Skin epidermis (tissue), 12 donors: ENCODE data around the gene ZNF770.
"Not testable (repeated sequence)": the region's sequence is repeated elsewhere in the genome, so short reads cannot be mapped to it uniquely, and the experiment has no call there.

Experiments used
- H3K27ac ChIP-seq, 21 experiments: fragments of 200-600 bp; sonication (generic) in 11 of 21; one replicate each; pipeline ENCODE4 v1.5.0; 2020; ENCODE audit warnings: mild to moderate bottlenecking in 3 of 21, inconsistent platforms in 2 of 21, moderate library complexity in 2 of 21
- H3K4me3 ChIP-seq, 7 experiments: fragments of 200-600 bp; sonication (generic) in 2 of 7; one replicate each; pipeline ENCODE4 v1.5.0; 2020; ENCODE audit warnings: inconsistent platforms in 2 of 7, mild to moderate bottlenecking in 2 of 7, moderate library complexity in 1 of 7

Gene ZNF770

DNA sequence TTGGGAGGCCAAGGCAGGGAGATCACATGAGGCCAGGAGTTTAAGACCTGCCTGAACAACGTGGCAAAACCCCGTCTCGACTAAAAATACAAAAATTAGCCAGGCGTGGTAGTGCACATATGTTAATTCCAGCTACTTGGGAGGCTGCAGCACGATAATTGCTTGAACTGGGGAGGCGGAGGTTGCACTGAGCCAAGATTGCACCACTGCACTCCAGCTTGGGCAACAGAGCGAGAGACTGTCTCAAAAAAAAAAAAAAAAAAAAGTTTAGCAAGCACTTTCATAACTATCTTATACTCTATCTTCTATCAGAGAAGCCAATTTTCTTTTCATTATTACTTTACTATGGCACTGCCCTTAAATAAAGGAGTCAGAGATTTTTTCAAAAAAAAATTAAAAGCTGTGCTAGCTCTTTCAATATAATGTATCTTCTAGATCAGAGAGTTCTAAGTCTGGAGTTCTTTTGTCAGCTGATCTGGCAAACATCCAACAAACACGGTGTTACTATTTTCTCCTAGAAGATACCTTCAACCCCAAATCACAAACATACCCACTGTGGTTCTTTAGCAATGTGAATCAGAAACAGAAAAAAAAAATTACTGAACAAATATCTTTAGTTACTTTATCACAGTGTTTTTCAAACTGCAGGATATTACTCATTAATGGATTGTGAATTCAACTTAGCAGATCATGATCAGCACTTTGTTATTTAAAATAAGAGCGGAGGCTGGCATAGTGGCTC is 3.0 kb downstream of the ZNF770 start:
- Histone ChIP-seq H3K4me3 (peak overlapping the region in 3 of 7 experiments; percentile 81 to 87 (median 86)), H3K27ac (peak overlapping the region in 12 of 21 experiments; percentile 0 to 99 (median 30))

DNA sequence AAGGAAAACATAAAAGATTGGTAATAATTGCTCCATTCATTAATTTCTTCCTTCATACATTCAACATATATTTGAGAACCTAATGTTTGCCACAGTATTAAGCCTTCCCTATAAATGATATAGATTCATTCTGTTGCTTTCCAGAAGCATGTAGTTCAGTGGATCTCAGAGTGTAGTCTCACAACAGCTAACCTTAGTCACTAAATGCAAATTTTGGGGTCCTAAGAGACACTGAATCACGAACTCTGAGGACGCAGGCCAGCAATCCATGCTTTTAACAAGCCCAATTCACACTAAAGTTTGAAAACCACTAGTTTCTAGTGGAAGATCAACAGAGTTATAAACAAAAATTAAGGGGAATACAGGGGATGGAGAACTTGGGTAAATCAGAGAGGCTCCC is 11.3 kb downstream of the ZNF770 start:
- no peak overlapping the region for H3K4me3 ChIP-seq
- H3K27ac ChIP-seq, result no peak overlapping the region

DNA sequence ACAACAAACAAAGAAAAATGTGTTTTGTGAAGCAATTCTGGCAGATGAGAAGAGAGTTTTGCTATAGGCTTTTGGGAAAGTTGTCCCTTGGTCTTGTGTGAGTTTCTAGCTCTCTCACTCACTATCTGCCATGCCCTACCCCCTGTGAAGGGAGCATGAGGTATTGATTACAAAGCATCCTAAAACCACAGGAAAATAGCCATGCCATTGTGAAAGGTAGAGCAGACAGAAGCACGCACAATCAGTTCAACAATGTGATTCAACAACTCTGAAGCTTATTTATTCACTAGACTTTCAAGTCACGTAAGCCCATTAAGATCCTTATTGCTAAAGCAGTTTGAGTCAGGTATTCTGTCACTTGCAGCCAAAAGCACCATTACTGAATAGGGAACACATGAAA is 12.0 kb downstream of the ZNF770 start:
- no peak overlapping the region for H3K27ac ChIP-seq
- H3K4me3 ChIP-seq, result no peak overlapping the region

DNA sequence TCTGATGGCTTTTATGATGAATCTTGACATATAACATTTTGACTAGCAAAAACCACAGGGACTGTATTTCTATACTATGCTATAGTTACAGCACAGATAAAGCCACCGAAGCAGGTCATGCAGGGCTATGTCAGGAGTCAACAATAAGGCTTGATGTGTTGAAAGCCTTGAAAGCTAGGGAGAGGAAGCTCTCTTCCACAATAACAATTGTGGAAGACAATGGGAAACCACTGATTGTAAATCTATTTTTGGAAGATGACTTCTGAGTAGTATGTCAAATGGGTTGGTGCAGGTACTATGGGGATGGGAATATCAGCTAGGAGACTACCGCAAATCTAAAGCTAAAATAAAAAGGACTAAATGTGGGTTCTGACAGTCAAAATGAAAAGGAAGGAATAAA is 14.6 kb downstream of the ZNF770 start:
- Histone ChIP-seq H3K27ac (no peak overlapping the region), H3K4me3 (no peak overlapping the region)

DNA sequence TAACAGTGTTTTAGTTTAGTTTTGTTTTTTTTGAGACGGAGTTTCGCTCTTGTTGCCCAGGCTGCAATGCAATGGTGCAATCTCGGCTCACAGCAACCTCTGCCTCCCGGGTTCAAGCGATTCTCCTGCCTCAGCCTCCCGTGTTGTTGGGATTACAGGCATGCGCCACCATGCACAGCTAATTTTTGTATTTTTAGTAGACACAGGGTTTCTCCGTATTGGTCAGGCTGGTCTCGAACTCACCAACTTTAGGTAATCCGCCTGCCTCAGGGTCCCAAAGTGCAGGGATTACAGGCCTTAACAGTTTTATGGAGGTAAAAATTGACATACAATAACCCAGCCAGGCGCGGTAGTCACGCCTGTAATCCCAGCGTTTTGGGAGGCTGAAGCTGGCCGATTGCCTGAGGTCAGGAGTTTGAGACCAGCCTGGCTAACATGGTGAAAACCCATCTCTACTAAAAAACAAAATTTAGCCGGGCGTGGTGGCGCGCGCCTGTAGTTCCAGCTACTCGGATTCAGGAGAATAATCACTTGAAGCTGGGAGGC is 17.9 kb downstream of the ZNF770 start:
- H3K4me3 ChIP-seq, result peak overlapping the region; percentile 71 to 96 (median 86)
- H3K27ac ChIP-seq, result peak overlapping the region in 17 of 21 experiments; percentile 8 to 91 (median 85)

DNA sequence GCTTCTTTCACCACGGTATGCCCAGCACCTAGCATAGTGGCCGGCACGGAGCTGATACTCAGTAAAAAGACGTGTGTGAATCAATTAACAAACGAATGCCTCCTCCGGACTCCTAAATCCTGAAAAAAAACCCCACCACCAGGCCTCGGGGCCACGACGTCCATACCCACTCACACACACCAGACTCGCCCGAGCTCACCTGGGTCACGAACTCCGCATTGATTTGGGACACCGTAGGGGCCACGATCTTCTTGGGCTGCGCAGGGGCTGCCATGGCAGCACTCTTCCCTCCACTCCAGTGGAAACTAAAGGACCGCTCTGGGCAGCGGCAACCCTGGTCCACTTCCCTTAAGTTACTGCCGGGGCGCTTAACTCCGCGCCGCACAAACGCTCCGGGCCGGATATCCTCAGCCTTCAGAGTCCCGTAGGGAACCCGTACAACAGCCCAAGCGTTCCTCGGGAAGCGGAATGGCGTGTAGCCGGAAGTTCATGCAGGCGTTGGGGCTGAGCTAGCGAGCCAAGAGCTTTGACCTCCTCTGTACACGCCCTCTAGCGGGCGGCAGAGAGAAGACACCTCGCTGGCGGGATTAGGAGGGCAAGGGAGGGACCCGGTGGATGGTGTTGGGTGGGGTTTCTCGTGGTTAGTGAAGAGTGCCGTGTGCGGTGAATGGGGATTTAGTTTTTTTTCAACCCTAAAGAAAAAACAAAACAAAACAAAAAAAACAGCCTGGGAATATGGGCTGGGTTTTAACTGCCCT is 18.6 kb downstream of the ZNF770 start, which contains the start of gene AQR:
Gene AQR (minus strand): TSS at position 403 of the 758 bp plus-strand sequence. CDS start 129 bp downstream, at position 274.
- peak within 1 kb of the TSS; percentile 71 to 96 (median 86) for H3K4me3 ChIP-seq
- H3K27ac ChIP-seq, result peak within 1 kb of the TSS; percentile 62 to 92 (median 87)

DNA sequence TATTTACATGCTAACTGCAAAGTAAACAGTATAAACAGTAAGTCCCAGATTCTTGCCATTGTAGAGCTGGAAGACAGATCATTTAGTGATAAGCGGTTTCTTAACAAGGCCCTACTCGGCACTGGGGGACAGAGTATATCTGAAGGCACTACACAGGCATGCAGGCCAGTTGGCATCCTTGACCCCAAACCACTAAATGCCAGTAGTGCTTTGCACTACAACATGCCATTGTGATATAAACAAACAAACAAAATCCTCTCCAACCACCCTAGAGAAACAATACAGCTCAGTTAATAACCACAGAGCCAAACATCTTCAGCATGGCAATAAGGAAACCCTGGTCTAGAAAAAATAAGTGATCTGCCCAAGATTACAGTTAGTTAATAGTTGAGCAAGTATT is 23.8 kb downstream of the ZNF770 start:
- H3K4me3 ChIP-seq, result no peak overlapping the region
- H3K27ac ChIP-seq, result no peak overlapping the region

DNA sequence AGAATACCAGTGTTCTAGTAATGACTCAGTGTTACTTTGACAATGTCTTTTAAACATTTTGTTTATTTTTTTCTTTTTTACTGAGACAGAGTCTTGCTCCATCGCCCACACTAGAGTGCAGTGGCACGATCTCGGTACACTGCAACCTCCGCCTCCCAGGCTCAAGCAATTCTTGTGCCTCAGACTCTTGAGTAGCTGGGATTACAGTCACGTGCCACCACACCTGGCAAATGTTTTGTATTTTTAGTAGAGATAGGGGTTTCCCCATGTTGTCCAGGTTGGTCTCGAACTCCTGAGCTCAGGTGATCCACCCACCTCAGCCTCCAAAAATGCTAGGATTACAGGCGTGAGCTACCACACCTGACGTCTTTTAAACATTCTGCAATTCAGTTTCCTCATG is 34.2 kb downstream of the ZNF770 start:
- Histone ChIP-seq H3K4me3 (no peak overlapping the region), H3K27ac (no peak overlapping the region)

DNA sequence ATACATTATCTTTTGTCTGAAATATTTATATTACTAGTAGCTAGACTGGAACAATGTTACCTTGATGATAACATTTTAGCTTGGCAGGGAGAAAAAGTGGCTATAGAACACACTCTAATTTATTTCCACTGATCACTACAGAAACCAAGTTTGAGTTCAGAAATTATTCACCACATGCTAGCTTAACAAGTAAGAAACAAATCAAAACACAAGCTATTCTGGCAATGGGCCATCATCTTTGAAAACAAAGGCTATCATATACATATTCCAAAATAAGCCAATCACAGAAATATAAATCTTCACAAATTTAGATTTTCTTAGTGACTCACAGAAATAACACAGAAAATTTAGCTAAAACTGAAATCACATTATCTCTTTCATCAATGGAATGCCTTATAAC is 35.6 kb downstream of the ZNF770 start:
- no peak overlapping the region for H3K4me3 ChIP-seq
- H3K27ac ChIP-seq, result no peak overlapping the region

DNA sequence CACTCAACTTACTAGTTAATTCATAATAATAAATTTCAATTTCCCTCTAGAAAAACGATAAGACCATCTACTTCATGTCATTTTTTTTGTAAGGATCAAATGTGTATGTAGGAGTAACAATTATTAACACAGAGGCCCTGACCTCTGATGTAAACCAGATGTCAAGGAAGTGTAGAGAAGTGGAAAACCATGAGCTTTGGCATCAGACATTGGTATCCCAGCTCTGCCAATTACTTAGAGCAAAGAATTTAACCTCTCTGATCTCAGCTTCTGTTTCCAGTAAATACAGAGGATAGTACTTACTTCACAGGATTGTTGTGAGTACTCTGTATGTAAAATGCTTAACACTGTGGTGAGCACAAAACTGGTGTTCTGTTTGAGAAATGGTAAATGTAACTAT is 36.1 kb downstream of the ZNF770 start:
- Histone ChIP-seq H3K27ac (no peak overlapping the region), H3K4me3 (no peak overlapping the region)

DNA sequence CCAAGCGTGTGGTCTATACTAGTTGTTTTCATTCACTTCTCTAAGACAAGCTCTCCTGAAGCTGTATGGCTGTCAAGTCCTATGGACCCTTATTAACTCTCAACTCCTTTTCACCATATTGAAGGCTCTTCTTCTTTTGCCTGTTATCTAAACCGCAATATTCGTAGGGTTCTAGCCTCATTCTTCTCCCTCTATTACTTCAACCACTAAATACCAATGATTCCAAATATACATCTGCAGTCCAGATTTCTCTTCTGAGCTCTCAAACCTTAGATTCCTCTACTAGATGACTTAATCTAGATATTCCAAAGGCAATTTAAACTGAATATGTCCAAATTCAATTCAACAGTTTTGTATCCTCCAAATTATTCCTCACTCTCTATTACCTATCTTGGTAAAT is 43.2 kb downstream of the ZNF770 start:
- Histone ChIP-seq H3K27ac (no peak overlapping the region), H3K4me3 (no peak overlapping the region)

DNA sequence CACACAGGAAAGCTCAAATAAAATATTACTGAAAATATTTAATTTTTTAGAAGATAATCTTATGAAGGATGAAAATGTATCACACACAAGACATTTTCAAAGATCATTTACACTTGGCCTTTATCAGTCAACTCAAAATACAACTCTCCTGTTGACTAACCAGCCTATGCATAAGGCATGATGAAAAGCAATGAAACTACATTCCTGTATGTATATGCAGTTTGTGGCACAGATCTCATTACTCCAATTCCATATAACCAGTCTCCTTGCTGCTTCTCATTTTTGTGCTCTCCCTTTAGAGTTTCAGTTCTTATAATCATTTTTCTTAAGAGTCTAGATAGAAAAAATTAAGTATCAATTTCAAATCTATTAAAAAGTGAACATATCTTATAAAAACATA is 44.4 kb downstream of the ZNF770 start:
- Histone ChIP-seq H3K4me3 (no peak overlapping the region), H3K27ac (no peak overlapping the region)

DNA sequence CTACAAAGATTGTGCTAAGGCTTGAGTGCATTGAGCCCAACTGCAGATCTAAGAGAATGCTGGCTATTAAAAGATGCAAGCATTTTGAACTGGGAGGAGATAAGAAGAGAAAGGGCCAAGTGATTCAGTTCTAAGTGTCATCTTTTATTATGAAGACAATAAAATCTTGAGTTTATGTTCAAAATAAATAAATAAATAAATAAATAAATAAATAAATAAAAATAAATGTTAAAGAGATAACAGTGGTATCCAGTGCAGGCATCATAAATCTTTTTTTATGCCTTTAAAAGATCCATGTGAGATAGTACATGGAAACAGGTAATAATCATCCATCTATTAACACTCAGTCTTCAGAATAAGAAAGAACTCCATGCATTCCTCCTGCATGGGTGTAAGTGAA is 44.8 kb downstream of the ZNF770 start:
- H3K27ac ChIP-seq, H3K4me3 ChIP-seq: not testable (repeated sequence)

DNA sequence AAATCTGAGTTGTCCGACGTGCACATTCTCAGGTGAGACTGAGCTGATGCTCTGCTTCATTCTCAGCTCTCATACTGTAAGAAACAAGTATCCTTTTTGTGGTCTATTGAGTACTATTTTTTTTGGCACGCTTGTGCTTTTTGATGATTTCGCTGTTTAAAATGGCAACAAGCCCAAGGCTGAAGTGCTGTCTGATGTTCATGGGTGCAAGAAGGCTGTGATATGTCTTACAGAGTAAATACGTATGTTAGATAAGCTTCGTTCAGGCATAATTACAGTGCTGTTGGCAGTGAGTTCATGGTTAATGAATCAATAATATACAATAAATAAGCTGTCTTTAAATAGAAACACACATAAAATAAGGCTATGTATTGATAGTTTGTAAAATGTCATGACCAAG is 45.7 kb downstream of the ZNF770 start:
- Histone ChIP-seq H3K27ac (no peak overlapping the region), H3K4me3 (no peak overlapping the region)

DNA sequence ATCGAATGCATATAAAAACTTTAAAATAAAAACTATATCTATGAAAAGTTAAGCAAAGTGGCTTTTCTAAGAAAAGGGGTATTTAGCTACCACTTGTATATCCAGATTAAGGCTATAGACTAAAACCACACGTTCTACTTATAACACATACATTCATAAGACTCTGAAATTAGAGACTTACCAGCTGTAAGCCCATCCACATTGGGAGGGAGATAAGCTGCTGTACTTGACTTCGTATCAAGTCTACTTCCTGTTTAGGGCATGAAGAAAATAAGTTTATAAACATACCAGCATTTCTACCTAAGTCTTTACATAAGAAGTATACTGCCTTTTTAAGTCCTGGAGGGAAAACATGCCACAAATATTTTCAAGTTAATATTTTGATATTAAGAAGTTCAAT is 46.3 kb downstream of the ZNF770 start:
- Histone ChIP-seq H3K27ac (no peak overlapping the region), H3K4me3 (no peak overlapping the region)

DNA sequence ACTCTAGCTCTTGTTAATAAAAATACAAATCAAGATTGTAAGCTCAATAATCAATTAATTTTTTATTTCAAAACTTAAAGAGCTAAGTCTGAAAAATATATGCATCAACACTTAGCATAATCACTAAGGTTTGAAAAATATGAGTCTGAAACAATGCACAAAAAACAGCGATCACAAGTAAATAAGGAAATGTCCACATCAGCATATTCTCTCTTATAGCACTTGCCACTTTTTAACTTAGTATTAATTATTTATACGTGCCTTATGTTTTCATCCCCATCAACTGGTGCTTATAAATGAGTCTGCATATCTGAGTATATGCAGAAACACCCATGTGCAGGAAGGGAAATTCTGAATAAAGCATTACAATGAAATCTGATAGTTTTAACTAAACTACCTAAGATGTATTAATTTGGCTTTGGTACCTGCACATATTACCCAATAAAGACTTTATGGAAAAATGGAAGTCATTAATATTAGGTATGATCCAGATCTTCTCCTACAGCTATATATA is 46.8 kb downstream of the ZNF770 start:
- no peak overlapping the region for H3K4me3 ChIP-seq
- no peak overlapping the region for H3K27ac ChIP-seq

DNA sequence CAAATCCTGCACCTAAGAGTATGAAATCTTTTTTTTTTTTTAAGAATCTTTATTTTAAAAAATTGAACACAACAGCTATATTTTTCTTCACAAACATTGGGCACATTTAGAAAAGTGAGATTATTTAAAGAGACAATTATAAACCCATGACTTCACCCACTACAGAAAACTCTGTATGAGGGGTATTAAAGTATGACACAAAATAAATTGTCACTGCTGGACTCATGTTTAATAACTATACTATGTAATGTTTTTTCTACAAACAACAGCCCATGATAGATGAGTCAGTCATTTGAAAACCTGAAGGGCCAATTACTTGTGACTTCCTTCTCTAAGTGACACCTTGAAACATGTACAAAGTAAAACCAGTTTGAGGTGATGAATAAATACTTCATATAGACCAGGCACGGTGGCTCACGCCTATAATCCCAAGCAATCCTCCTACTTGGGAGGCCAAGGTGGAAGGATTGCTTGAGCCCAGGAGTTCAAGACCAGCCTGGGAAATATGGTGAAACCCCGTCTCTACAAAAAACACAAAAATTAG is 54.6 kb downstream of the ZNF770 start:
- Histone ChIP-seq H3K27ac (no peak overlapping the region), H3K4me3 (no peak overlapping the region)

DNA sequence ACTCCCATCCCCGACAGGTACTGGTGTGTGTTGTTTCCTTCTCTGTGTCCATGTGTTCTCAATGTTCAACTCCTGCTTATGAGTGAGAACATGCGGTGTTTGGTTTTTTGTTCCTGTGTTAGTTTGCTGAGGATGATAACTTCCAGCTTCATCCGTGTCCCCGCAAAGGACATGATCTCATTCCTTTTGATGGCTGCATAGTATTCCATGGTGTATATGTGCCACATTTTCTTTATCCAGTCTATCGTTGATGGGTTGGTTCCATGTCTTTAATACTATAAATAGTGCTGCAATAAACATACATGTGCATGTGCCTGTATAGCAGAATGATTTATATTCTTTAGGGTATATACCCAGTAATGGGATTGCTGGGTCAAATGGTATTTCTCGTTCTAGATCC is 59.7 kb downstream of the ZNF770 start:
- not testable (repeated sequence) for H3K27ac ChIP-seq, H3K4me3 ChIP-seq
